ENCODE measurements around the gene LGALS9. TPM values are rescaled to one million over a fixed set of nuclear protein-coding genes. Genes with fewer than 3 reads are reported as not detected.
A peak's percentile ranks its signal among the peaks of the same experiment; 100 is the strongest.

Gene LGALS9
- total RNA-seq, 2 experiments from 2014 or later: 150 to 305 TPM

GRCh38 chr17:27596566-27597187 is 34.3 kb upstream of the LGALS9 start:
- Mint-ChIP-seq H3K27me3 (no peaks in the 10 kb centered on the region), H3K27ac (no peak overlapping the region), H3K4me1 (peaks cover 22% of the 10 kb centered on the region), H3K36me3 (peaks cover 17% of the 10 kb centered on the region), H3K4me3 (no peak overlapping the region), H3K9me3 (ENCODE audit: low read depth) (no peaks in the 10 kb centered on the region)
- ATAC-seq (no peak), DNase-seq (no peak)
- CTCF ChIA-PET: interaction anchor here (1.0 to 1.5 kb wide), 4 partner anchors 23 to 360 kb away, joined by 3 to 5 read pairs (median 4); no protein-coding TSS in a partner anchor

- no peak overlapping the region for H3K27ac Mint-ChIP-seq
- peaks cover 17% of the 10 kb centered on the region for H3K36me3 Mint-ChIP-seq
- peaks cover 24% of the 10 kb centered on the region for H3K4me1 Mint-ChIP-seq
- H3K27me3 Mint-ChIP-seq: no peaks in the 10 kb centered on the region
- ATAC-seq: no peak
- no peaks in the 10 kb centered on the region for H3K9me3 Mint-ChIP-seq (ENCODE audit: low read depth)
- no peak overlapping the region for H3K4me3 Mint-ChIP-seq
- no peak for DNase-seq
- CTCF ChIA-PET: interaction anchor here (6.6 to 9.3 kb wide), 2 partner anchors 141 to 242 kb away, joined by 81 to 124 read pairs; partner anchors contain the start of gene KSR1
Measured at GRCh38 chr17:27597188-27597580, 33.8 kb upstream of the LGALS9 start.

- CTCF ChIA-PET: interaction anchor here (0.6 to 9.3 kb wide), 6 partner anchors 30 to 356 kb away, joined by 3 to 152 read pairs (median 45); partner anchors contain the start of gene KSR1
- H3K4me3 Mint-ChIP-seq: no peak overlapping the region
- peaks cover 17% of the 10 kb centered on the region for H3K36me3 Mint-ChIP-seq
- H3K4me1 Mint-ChIP-seq: peaks cover 28% of the 10 kb centered on the region
- H3K27ac Mint-ChIP-seq: no peak overlapping the region
- no peaks in the 10 kb centered on the region for H3K27me3 Mint-ChIP-seq
- H3K9me3 Mint-ChIP-seq (ENCODE audit: low read depth): no peaks in the 10 kb centered on the region
- ATAC-seq (no peak), DNase-seq (no peak)
Measured at GRCh38 chr17:27597783-27598320, 33.1 kb upstream of the LGALS9 start.

DNA sequence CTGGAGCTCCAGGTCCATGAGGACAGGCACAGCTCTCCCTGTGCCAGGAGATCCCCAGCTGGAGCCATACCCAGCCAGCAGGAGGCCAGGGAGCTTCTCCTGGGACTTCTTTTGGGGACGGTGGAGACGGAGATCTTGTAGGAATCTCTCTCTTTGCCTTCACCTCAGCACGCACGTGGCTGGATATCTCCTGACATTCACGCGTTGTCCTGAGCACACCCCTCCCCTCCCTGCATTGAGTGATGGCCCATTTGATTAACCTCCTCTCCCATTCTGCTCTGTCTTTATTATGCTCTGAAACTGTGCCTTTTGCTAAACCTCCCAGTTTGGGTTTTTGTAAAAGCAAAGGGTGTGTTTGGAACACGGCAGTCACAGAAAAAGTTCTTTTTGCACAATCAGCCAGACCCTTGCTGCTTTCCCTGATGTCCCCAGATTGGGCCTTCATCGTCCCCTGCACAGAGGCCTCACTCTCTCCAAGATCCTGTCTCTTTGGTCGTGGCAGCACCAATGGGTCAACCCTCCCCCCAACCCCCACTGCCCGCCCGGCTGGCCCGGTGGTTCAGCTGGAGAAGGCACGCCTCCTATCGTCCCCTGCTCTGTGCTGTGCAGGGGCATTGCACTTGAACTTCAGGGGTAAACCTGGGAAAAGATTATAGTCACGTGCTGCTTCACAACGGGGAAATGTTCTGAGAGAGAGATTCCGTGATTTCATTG is 32.5 kb upstream of the LGALS9 start:
- no peaks in the 10 kb centered on the region for H3K27me3 Mint-ChIP-seq
- DNase-seq (no peak), ATAC-seq (no peak)
- CTCF ChIA-PET: interaction anchor here (0.6 to 9.3 kb wide), 17 partner anchors 11 to 357 kb away, joined by 3 to 152 read pairs (median 13); partner anchors contain the start of gene KSR1
- H3K27ac Mint-ChIP-seq: peak overlapping the region; percentile 56
- H3K36me3 Mint-ChIP-seq: peaks cover 17% of the 10 kb centered on the region
- no peak overlapping the region for H3K4me3 Mint-ChIP-seq
- H3K9me3 Mint-ChIP-seq (ENCODE audit: low read depth): no peaks in the 10 kb centered on the region
- H3K4me1 Mint-ChIP-seq: peaks cover 30% of the 10 kb centered on the region

DNA sequence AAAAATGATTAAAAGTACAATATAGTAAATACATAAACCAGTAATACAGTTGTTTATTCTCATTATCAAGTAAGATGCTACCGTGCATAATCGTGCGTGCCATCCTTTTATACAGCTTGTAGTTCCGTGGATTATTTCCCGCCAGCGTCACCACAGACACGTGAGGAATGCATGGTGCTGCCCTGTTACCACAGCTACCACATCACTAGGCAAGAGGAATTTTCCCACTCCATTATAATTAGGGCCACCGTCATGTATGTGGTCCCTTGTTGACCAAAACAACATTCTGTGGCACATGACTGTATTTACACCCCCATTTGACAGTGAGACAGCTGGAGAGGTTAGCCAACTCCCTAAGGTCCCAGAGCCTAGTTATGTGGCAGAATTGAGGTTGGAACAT is 30.5 kb upstream of the LGALS9 start:
- Mint-ChIP-seq H3K27me3 (no peaks in the 10 kb centered on the region), H3K36me3 (peaks cover 18% of the 10 kb centered on the region), H3K9me3 (ENCODE audit: low read depth) (no peaks in the 10 kb centered on the region), H3K27ac (no peak overlapping the region), H3K4me3 (no peak overlapping the region), H3K4me1 (peaks cover 24% of the 10 kb centered on the region)
- no peak for ATAC-seq
- CTCF ChIA-PET: interaction anchor here (0.8 to 9.3 kb wide), 42 partner anchors 9 to 363 kb away, joined by 3 to 152 read pairs (median 8); partner anchors contain the start of genes KSR1, LGALS9 and WSB1
- DNase-seq: no peak

DNA sequence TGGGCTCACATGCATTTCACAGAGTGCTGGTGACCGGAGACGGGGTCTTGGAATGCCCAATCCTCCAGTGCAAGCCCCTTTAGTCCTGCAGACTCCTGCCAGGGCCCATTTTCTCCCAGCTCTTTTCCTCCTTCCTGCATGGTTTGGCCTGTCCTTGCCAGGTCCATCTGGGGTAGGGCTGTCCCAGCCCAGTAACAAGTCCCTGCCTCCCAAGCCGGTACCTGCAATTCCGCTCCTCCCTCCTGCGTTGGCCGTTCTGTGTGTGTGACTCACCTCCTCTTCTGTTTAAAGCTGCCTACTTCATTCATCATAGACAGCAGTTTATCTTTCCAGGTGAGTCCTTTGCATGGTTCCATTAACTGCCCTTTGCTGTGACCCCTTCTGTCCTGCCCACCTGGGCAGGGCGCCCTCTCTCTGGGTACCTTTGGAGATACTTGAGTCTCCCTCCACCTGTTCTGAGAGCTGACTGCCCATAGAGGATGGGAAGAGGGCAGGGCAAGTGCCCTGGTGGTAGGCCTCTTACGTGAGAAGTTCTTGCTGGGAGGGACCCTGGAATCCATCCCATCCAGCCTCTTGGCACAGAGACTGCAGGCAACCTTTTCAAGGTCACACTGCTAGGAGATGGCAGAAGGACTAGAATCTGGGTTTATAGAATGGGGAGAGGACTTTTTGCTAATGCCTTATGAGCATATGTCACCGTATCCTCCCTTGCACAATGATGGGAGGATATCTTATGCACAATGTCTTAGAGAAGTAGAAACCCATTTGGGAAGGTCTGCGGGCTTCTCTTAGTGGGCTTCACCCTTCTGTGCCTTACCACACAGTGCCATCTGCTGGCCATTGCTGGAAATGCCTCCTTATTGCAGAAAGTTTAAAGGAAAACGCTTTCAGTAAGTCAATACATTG is 29.7 kb upstream of the LGALS9 start:
- CTCF ChIA-PET: interaction anchor here (0.7 to 9.3 kb wide), 30 partner anchors 9 to 383 kb away, joined by 3 to 152 read pairs (median 10); partner anchors contain the start of genes KSR1, LGALS9 and WSB1
- H3K36me3 Mint-ChIP-seq: peaks cover 17% of the 10 kb centered on the region
- H3K27me3 Mint-ChIP-seq: no peaks in the 10 kb centered on the region
- ATAC-seq: peak; percentile 43
- DNase-seq: peak; percentile 87
- H3K9me3 Mint-ChIP-seq (ENCODE audit: low read depth): no peaks in the 10 kb centered on the region
- peaks cover 19% of the 10 kb centered on the region for H3K4me1 Mint-ChIP-seq
- no peak overlapping the region for H3K27ac Mint-ChIP-seq
- H3K4me3 Mint-ChIP-seq: no peak overlapping the region

- peaks cover 19% of the 10 kb centered on the region for H3K4me1 Mint-ChIP-seq
- no peaks in the 10 kb centered on the region for H3K27me3 Mint-ChIP-seq
- no peak overlapping the region for H3K4me3 Mint-ChIP-seq
- H3K27ac Mint-ChIP-seq: no peak overlapping the region
- ATAC-seq (no peak), DNase-seq (no peak)
- CTCF ChIA-PET: interaction anchor here (0.7 to 9.3 kb wide), 24 partner anchors 8 to 384 kb away, joined by 3 to 152 read pairs (median 26); partner anchors contain the start of genes KSR1 and LGALS9
- no peaks in the 10 kb centered on the region for H3K9me3 Mint-ChIP-seq (ENCODE audit: low read depth)
- peaks cover 19% of the 10 kb centered on the region for H3K36me3 Mint-ChIP-seq
Measured at GRCh38 chr17:27601975-27602302, 29.0 kb upstream of the LGALS9 start.

DNA sequence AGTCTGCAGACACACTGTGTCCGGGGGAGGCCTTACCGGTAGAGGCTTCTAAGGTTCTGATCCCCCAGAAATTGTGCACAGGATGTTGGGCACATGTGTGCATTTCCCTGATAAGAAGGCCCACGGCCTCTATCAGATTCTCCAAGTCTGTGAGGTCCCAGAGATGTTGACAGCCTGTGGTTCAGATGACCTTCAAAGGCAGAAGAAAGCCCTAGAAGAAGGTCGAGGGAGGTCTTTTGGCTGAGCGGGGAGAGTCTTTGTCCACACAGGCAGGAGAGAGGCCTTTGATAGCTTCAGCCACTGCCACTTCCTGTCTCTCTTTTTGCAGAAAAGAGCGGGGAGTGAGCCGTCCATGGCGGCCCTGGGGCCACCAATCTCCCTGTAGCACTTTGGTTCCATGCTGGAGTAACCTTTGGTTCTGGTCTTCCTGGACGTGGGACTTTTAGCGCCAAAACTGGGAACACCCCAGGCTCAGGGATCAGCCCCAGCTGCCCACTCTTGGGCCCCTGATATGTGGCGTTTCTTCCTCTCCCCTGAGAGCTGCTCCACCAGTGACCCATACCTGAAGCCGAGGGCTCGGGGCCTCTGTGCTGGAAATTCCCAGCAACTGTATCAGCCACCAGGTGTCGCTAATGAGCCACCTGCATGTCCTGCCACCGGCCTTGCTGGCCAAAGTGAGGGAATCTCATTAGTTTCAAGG is 28.1 kb upstream of the LGALS9 start:
- Mint-ChIP-seq H3K27ac (no peak overlapping the region), H3K9me3 (ENCODE audit: low read depth) (no peaks in the 10 kb centered on the region), H3K4me1 (peaks cover 19% of the 10 kb centered on the region), H3K4me3 (no peak overlapping the region), H3K36me3 (peaks cover 19% of the 10 kb centered on the region), H3K27me3 (no peaks in the 10 kb centered on the region)
- ATAC-seq (peak; percentile 38), DNase-seq (peak; percentile 79)
- CTCF ChIA-PET: interaction anchor here (0.9 to 9.3 kb wide), 24 partner anchors 13 to 385 kb away, joined by 3 to 152 read pairs (median 8); partner anchors contain the start of genes KSR1 and LGALS9

- peaks cover 19% of the 10 kb centered on the region for H3K36me3 Mint-ChIP-seq
- ATAC-seq: no peak
Measured at GRCh38 chr17:27603421-27603770, 27.6 kb upstream of the LGALS9 start.

DNA sequence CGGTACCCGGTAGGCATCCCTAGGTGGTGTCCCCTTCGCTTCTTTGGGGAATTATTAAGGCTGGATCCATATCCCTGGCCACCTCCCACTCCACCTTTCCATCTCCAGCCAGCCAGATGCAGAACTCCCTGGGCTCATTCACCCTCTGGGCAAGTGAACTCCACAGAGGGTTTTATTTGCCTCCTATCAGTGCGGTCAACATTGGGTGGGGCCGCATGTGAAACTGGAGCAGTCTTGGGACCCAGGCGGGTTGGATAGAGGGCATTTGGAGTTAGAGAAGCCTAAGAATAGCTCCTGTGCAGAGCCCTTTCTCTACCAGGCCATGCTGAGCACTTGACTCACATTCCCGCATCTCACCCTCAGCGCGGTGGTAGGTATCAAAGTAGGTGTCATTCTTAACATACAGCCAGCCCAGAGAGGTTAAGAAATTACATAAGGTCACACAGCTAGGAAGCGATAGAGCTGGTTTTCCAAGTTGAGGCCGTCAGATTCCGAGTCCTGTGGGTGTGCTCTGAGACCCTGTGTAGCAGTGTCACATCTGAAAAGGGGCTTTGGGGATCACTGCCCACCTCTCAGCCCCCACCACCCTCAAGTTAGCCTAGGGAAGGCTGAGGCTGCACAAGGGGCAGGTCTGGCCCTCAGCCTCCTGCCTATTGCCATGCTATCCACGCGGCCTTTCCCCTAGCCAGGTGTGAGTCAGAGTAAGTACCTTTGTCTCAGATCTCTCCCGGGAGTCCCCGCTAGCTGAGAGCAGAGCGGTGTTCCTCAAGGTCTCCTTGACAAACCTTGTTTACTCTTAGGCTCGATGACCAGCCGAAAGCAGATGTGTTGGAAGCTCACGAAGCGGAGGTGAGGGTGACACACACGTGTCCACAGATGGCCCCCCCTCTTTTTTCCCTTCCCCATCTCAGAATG is 26.9 kb upstream of the LGALS9 start:
- no peak for ATAC-seq
- Mint-ChIP-seq H3K4me3 (no peak overlapping the region), H3K36me3 (peaks cover 25% of the 10 kb centered on the region), H3K9me3 (ENCODE audit: low read depth) (no peaks in the 10 kb centered on the region), H3K4me1 (peaks cover 23% of the 10 kb centered on the region), H3K27ac (no peak overlapping the region), H3K27me3 (no peaks in the 10 kb centered on the region)
- DNase-seq: no peak
- CTCF ChIA-PET: interaction anchor here (0.7 to 9.3 kb wide), 18 partner anchors 17 to 367 kb away, joined by 3 to 152 read pairs (median 22); partner anchors contain the start of genes KSR1 and LGALS9

More at GRCh38 chr17:27603421-27603770, 27.6 kb upstream of the LGALS9 start:
- Mint-ChIP-seq H3K4me1 (peaks cover 23% of the 10 kb centered on the region), H3K27me3 (no peaks in the 10 kb centered on the region), H3K4me3 (no peak overlapping the region), H3K27ac (no peak overlapping the region), H3K9me3 (ENCODE audit: low read depth) (no peaks in the 10 kb centered on the region)
- CTCF ChIA-PET: interaction anchor here (0.9 to 9.3 kb wide), 21 partner anchors 12 to 366 kb away, joined by 3 to 152 read pairs (median 11); partner anchors contain the start of genes KSR1 and LGALS9
- DNase-seq: no peak

GRCh38 chr17:27605409-27605808 is 25.6 kb upstream of the LGALS9 start:
- Mint-ChIP-seq H3K4me3 (no peak overlapping the region), H3K36me3 (peaks cover 26% of the 10 kb centered on the region), H3K27ac (no peak overlapping the region), H3K27me3 (no peaks in the 10 kb centered on the region), H3K9me3 (ENCODE audit: low read depth) (no peaks in the 10 kb centered on the region), H3K4me1 (peaks cover 20% of the 10 kb centered on the region)
- DNase-seq (no peak), ATAC-seq (no peak)
- CTCF ChIA-PET: interaction anchor here (1.3 to 9.3 kb wide), 5 partner anchors 19 to 368 kb away, joined by 4 to 152 read pairs (median 72); no protein-coding TSS in a partner anchor

Measured in activated CD8-positive, alpha-beta memory T cell treated with anti-CD3 and anti-CD28 coated beads, Interleukin-2, amount 10 ng/mL, durations not matched to agents 7 days and 5 days (primary cell).